ENCODE data around the gene LRCH4.
A peak's percentile ranks its signal among the peaks of the same experiment; 100 is the strongest.

Gene LRCH4

DNA sequence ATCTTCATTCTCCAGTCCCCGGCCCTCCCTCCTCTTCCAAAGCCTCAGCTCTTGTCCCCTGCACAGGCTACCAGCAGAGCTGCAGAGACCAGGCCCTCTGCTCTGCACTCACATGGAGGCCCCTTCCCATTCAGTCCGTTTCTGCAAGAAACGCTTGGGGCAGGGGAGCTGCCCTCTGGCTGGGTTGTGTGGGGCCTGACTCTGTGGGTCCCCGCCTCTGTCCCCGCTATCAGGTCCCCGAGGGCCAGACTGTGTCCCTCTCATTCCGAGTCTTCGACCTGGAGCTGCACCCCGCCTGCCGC is 17.7 kb upstream of the LRCH4 start:
- no peaks in the 10 kb centered on the region for H3K36me3 ChIP-seq
- H3K4me3 ChIP-seq (ENCODE audit: low read depth in 1 of 2, low read length in 1 of 2) = peak overlapping the region; percentile 81 to 98
- no peaks in the 10 kb centered on the region for H3K9me3 ChIP-seq
- H3K4me1 ChIP-seq (ENCODE audit: control insufficient read depth in 1 of 2, insufficient read depth in 1 of 2, low read depth in 1 of 2, low read length in 1 of 2) = peaks cover 22 to 25% of the 10 kb centered on the region in 2 experiments
- TF ChIP-seq, protein P1, sequence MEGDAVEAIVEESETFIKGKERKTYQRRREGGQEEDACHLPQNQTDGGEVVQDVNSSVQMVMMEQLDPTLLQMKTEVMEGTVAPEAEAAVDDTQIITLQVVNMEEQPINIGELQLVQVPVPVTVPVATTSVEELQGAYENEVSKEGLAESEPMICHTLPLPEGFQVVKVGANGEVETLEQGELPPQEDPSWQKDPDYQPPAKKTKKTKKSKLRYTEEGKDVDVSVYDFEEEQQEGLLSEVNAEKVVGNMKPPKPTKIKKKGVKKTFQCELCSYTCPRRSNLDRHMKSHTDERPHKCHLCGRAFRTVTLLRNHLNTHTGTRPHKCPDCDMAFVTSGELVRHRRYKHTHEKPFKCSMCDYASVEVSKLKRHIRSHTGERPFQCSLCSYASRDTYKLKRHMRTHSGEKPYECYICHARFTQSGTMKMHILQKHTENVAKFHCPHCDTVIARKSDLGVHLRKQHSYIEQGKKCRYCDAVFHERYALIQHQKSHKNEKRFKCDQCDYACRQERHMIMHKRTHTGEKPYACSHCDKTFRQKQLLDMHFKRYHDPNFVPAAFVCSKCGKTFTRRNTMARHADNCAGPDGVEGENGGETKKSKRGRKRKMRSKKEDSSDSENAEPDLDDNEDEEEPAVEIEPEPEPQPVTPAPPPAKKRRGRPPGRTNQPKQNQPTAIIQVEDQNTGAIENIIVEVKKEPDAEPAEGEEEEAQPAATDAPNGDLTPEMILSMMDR (IDR thresholded peaks at IDR 0.05) = no peak
- H3K27me3 ChIP-seq = peaks cover 79% of the 10 kb centered on the region
- H3K27ac ChIP-seq = peak overlapping the region; percentile 57

- peak overlapping the region; percentile 81 to 98 for H3K4me3 ChIP-seq (ENCODE audit: low read depth in 1 of 2, low read length in 1 of 2)
- no peaks in the 10 kb centered on the region for H3K9me3 ChIP-seq
- no peak overlapping the region for H3K27ac ChIP-seq
- H3K27me3 ChIP-seq = peaks cover 74% of the 10 kb centered on the region
- H3K4me1 ChIP-seq (ENCODE audit: control insufficient read depth in 1 of 2, insufficient read depth in 1 of 2, low read depth in 1 of 2, low read length in 1 of 2) = peaks cover 22 to 25% of the 10 kb centered on the region in 2 experiments
- H3K36me3 ChIP-seq = no peaks in the 10 kb centered on the region
- TF ChIP-seq, protein P1 (IDR thresholded peaks at IDR 0.05) = no peak
Measured at GRCh38 chr7:100602889-100603725, 17.2 kb upstream of the LRCH4 start.

GRCh38 chr7:100600730-100601038 is 14.8 kb upstream of the LRCH4 start:
- H3K36me3 ChIP-seq = no peaks in the 10 kb centered on the region
- H3K4me3 ChIP-seq (ENCODE audit: low read depth in 1 of 2, low read length in 1 of 2) = no peak overlapping the region
- peaks cover 20 to 24% of the 10 kb centered on the region in 2 experiments for H3K4me1 ChIP-seq (ENCODE audit: control insufficient read depth in 1 of 2, insufficient read depth in 1 of 2, low read depth in 1 of 2, low read length in 1 of 2)
- H3K9me3 ChIP-seq = no peaks in the 10 kb centered on the region
- no peak overlapping the region for H3K27ac ChIP-seq
- TF ChIP-seq, protein P1 (IDR thresholded peaks at IDR 0.05) = no peak
- peaks cover 49% of the 10 kb centered on the region for H3K27me3 ChIP-seq

DNA sequence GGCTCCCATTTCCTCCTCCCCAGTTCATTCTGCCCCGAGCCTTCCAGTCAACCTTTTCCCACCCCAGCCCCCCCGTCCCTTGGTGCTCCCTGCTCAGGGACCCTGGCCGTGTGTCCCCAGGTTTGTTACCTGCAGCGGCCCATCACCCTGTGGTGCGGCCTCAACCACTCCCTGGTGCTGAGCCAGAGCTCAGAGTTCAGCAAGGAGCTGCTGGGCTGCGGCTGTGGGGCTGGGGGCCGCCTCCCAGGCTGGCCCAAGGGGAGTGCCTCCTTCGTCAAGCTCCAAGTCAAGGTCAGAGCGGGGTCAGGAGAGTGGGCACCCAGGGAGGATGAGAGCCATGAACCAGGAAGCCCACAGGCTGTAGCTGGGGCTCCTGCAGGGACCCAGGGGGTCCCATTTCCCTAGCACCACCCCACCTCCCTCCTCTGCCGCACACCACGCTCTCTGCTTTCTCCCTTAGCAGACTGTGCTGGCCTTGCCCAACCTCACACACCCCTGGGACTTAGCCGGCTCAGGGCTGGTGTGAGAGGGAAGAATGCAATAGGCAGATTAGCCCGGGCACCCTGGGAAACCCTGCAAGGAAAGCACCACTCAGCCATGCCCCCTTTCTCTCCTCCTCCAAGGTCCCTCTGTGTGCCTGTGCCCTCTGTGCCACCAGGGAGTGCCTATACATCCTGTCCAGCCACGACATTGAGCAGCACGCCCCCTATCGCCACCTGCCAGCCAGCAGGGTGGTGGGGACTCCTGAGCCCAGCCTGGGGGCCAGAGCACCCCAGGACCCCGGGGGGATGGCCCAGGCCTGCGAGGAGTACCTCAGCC is 14.2 kb upstream of the LRCH4 start:
- peaks cover 44% of the 10 kb centered on the region for H3K27me3 ChIP-seq
- H3K4me1 ChIP-seq (ENCODE audit: control insufficient read depth in 1 of 2, insufficient read depth in 1 of 2, low read depth in 1 of 2, low read length in 1 of 2) = peaks cover 14 to 18% of the 10 kb centered on the region in 2 experiments
- TF ChIP-seq, protein P1 (IDR thresholded peaks at IDR 0.05) = no peak
- no peak overlapping the region for H3K4me3 ChIP-seq (ENCODE audit: low read depth in 1 of 2, low read length in 1 of 2)
- H3K36me3 ChIP-seq = no peaks in the 10 kb centered on the region
- no peak overlapping the region for H3K27ac ChIP-seq
- H3K9me3 ChIP-seq = no peaks in the 10 kb centered on the region

GRCh38 chr7:100598425-100598824 is 12.5 kb upstream of the LRCH4 start:
- Histone ChIP-seq H3K4me1 (ENCODE audit: control insufficient read depth in 1 of 2, insufficient read depth in 1 of 2, low read depth in 1 of 2, low read length in 1 of 2) (peaks cover under 1 to 1% of the 10 kb centered on the region in 2 experiments), H3K27me3 (peaks cover 30% of the 10 kb centered on the region), H3K4me3 (ENCODE audit: low read depth in 1 of 2, low read length in 1 of 2) (no peak overlapping the region), H3K36me3 (no peaks in the 10 kb centered on the region), H3K9me3 (no peaks in the 10 kb centered on the region), H3K27ac (no peak overlapping the region)
- TF ChIP-seq, protein P1 (IDR thresholded peaks at IDR 0.05) = no peak

Data from neutrophil (primary cell).